HG02763 (cell line): ENCODE results near the gene MICA.
"Not testable (repeated sequence)": the region's sequence is repeated elsewhere in the genome, so short reads cannot be mapped to it uniquely, and the experiment has no call there.

Experiments
- ATAC-seq: cut with Tn5 transposase; IDR thresholded peaks from one replicate; pipeline ENCODE4 v1.9.1; 2021; ENCODE audit warnings: mild to moderate bottlenecking, moderate library complexity; ENCODE audit not compliant: unreplicated experiment

Gene MICA

DNA sequence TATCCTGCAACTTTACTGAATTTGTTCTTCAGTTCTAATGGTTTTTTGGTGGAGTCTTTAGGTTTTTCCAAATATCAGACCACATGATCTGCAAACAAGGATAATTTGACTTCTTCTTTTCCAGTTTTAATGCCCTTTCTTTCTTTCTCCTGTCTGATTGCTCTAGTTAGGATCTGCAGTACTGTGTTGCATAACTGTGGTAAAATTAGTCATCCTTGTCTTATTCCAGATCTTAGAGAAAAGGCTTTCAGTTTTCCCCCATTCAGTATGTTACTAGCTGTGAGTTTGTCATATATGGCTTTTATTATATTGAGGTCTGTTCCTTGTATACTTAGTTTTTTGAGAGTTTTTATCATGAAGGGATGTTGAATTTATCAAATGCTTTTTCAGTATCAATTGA, 4.3 kb downstream of the MICA start:
- ATAC-seq: no peak

GRCh38 chr6:31412506-31412905, 9.1 kb downstream of the MICA start:
- ATAC-seq: no peak

DNA sequence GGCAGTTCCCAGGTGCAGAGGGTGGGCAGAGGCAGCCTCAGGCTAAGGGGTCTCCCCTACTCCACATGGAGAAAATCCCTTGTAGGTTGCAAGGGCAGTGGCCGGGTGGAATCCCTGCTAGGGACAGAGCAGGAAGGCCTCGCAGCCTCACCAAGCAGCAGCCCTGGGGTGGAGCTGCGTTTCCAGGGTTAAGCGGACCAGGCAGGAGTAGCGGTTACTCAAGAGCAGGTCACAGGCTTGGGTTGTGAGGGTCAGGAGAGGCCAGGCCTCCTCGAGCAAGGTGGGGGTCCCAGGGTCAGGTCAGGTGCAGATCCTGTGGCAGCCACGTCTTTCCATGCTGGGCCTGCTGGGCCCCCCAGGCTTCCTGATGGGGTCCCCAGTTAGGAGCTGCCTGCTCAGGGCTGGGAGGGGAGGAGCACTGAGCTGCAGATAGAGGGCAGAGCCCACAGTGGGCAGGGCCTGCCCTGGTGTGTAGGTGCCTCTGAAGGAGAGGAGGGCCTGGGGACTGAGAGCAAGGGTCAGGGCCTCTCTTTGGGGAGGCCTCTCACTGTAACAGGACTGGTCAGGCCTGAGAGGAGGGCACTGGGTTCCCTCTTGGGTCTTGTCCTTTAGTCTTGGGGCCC, 10.9 kb downstream of the MICA start:
- not testable (repeated sequence) for ATAC-seq

DNA sequence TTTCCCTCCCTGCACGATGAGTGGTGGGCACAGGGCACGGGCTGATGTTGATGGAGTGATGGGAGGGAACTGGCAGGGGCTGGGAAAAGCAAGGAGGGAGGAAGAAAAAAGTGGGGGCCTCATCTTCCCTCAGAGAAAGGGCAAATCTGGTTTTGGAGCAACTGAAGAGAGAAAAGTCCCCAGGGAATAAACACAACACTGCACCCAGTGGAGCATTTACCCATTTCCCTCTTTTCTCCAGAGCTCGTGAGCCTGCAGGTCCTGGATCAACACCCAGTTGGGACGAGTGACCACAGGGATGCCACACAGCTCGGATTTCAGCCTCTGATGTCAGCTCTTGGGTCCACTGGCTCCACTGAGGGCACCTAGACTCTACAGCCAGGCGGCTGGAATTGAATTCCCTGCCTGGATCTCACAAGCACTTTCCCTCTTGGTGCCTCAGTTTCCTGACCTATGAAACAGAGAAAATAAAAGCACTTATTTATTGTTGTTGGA, 11.4 kb downstream of the MICA start:
- no peak for ATAC-seq

- ATAC-seq: no peak
These were observed 13.1 kb downstream of the MICA start for GRCh38 chr6:31416394-31417014.

DNA sequence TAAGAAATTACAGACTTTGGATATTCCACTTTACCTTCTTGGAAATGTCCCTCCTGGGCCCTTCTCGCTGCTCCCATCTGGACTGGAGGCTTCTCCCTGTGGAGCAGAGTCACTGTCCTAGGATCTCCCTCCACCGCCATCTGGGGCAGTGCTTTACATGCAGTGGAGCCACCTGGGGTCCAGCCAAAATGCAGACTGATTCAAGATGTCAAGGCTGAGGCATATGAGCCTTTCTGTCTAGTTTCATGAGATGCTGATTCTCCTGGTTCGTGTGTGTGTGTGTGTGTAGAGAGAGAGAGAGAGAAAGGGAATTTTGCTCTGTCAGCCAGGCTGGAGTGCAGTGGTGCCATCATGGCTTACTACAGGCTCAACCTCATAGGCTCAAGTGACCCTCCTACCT, 14.9 kb downstream of the MICA start:
- no peak for ATAC-seq

GRCh38 chr6:31419842-31420241, 16.4 kb downstream of the MICA start:
- no peak for ATAC-seq

GRCh38 chr6:31420546-31420945, 17.2 kb downstream of the MICA start:
- no peak for ATAC-seq

GRCh38 chr6:31422587-31422986, 19.2 kb downstream of the MICA start:
- ATAC-seq: no peak

DNA sequence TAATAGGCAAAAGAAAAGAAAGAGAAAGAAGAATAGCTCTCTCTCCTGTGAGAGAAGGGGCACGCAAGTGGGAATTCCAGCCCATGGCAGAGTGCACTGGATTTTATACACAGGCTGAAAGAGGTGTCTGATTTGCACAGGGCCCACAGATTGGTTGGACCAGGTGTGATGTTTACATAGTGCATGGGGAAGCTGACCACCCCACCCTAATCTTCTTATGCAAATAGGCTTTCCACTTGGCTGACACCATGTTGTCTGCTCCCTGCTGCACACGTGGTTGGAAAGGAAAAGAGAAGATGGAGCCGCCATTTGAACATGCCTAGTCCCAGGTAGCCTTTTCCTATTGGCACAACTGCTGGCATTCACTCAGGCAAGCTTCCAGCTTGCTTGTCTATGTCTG, 20.2 kb downstream of the MICA start:
- no peak for ATAC-seq

- ATAC-seq: no peak
These were observed 23.3 kb downstream of the MICA start for GRCh38 chr6:31426395-31427354.

DNA sequence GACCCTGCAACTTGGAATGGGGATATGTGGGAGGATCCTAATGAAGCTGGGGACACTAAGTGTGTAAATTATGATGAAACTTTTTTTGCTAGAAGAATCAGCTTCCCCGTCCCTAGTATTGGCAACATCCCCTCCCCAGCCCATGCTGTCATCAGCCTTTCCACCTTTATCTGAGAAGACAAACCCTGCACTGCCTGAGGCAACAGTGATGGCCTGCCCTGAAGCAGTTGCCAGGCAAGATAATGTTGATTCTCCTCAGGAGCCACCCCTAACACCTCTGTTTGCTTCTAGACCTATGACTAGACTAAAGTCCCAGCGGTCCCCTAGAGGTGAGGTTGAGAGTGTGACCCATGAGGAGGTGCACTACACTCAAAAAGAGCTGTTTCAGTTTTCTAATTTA, 27.1 kb downstream of the MICA start:
- ATAC-seq: no peak

GRCh38 chr6:31435051-31435450, 31.7 kb downstream of the MICA start:
- not testable (repeated sequence) for ATAC-seq

- no peak for ATAC-seq
These were observed 34.8 kb downstream of the MICA start for GRCh38 chr6:31438222-31438621.

DNA sequence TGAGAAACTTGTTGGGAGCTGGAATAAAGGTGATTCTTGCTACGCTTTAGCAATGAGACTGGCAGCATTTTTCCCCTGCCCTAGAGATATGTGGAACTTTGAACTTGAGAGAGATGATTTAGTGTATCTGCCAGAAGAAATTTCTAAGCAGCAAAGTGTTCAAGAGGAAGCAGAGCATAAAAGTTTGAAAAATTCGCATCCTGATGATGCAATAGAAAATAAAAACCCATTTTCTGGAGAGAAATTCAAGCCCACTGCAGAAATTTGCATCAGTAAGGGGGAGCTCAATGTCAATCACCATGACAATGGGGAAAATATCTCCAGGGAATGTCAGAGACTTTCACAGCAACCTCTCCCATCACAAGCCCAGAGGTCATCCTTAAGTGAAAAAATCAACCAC, 35.3 kb downstream of the MICA start:
- no peak for ATAC-seq

DNA sequence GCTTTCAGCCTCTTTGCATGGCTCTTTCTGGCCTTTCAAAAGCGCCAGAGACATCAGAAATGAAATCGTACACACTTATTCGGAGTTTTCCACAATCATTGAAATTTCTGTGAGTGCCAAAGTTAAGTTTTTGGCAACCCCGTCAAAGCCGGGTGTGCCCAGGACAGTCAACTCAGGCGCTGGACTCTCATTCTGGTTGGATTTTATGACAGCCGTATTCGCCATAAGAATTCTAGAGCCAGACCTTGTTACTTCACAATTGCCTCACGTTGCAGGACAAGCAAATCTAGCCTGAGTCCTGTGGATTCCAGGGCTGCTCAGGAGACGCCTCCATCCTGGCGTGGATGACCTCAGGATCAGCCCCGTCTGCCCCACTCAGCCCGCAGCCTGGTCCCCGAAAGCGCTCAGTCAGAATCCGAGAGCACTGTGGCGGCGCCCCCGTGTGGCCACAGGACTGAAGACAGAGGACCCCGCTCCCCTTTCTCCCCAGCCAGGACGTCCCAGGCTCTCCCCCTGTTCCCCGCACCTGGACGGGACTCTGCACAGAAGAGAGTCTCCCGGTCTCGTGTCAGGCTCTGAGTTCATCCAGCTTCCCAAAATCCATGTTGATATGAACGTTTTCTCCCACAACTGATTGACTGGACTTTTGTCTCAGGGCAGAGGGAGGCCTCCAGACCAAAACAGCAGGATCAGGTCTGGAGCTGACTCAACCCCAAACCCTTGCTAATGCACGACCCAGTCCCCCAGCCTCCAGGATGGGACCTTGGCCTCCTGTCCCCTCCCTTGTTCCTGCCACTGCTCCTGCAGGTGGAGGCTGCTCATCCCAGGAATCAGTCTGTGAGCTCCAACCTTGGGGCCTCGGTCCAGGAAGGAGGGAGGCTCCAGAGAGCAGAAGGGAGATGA, 38.2 kb downstream of the MICA start:
- ATAC-seq: no peak

- ATAC-seq: no peak
These were observed 43.1 kb downstream of the MICA start for GRCh38 chr6:31446481-31446880.

DNA sequence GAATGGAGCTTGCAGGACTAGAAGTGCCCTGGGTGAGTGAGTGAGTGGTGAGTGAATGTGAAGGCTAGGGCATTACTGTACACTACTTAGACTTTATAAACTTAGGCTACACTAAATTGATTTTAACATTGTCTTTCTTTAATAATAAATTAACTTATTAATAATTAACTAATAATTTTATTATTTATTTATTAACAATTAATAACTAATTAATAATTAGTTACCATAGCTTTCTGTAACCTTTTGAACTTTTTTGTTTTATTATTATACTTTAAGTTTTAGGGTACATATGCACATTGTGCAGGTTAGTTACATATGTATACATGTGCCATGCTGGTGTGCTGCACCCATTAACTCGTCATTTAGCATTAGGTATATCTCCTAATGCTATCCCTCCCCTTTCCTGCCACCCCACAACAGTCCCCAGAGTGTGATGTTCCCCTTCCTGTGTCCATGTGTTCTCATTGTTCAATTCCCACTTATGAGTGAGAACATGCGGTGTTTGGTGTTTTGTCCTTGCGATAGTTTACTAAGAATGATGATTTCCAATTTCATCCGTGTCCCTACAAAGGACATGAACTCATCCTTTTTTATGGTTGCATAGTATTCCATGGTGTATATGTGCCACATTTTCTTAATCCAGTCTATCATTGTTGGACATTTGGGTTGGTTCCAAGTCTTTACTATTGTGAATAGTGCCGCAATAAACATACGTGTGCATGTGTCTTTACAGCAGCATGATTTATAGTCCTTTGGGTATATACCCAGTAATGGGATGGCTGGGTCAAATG, 43.8 kb downstream of the MICA start:
- ATAC-seq: not testable (repeated sequence)

GRCh38 chr6:31450751-31451150, 47.4 kb downstream of the MICA start:
- ATAC-seq: no peak

- no peak for ATAC-seq
These were observed 49.5 kb downstream of the MICA start for GRCh38 chr6:31452859-31453258.
